Kasumi-1 (cell line): ENCODE results near the gene ABCC12.
"Not testable (repeated sequence)": the region's sequence is repeated elsewhere in the genome, so short reads cannot be mapped to it uniquely, and the experiment has no call there.

Source experiments
- DNase-seq, 2 experiments: peaks; one replicate each; lab custom pipeline; 2025; lab: John Stamatoyannopoulos, UW

ABCC12 gene

GRCh38 chr16:48155926-48156789 is at the start of gene ABCC12:
ABCC12 (minus strand) TSS chr16:48155993; CDS start chr16:48146424, 9,569 bp downstream.
- DNase-seq = no peak

- no peak for DNase-seq
Measured at GRCh38 chr16:48204825-48205151, 49.0 kb upstream of the ABCC12 start.

DNA sequence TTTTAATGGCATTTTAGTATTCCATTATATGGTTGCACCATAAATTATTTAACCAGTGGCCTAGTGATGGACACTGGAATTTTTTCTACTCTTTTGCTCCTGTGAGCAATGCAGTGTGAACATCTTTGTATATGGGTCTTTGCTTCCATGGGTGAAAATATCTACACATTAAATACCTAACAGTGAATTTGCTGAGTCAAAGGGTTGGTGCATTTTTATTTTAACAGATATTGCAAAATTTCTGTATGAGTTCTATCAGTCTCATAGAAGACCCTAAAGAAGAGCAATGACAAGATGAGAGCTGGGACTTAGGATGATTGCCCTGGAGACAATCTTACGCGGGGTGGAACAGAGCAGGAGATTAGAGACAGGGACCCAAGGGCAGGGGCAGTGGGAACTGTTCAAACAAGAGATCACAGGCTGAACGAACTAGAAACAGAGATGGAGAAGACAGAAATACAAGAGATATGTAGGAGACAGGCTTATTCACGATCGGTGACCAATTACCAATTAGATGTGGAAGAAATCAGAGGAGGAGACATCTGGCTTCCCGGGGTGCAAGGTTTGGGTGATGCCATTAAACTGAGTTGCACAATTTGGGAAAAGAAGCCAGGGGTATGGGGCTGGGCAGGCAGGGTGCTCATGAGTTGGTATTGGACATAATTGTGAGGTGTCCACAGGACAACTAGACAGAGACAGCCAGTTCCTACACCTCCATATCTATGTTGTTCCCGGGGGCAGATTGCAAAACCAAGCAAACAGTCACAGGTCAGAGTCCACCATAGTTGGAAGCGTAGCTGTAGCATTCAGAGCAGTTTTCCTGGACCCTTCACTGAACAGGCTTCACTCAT is 48.4 kb upstream of the ABCC12 start:
- DNase-seq = no peak

GRCh38 chr16:48201515-48202201 is 45.9 kb upstream of the ABCC12 start:
- peak; percentile 37 to 52 for DNase-seq

DNA sequence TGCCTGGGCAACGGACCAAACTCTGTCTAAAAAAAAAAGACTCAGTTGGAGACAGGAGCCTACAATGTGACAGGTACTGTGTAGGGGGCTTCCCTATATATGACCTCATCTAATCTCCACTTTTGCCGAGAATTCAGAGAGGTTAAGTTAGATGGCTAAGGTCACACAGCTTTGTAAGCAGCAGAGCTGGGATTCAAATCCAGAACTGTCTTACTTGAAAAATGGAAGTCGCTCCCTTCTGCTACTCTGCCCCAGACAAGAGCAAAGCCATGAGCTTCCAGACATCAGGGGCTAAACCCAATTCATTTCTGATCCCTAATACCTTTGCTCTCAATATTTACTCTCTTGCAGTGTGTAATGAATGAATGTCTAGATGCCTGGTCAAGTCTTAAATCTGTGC is 41.5 kb upstream of the ABCC12 start:
- peak; percentile 39 to 92 for DNase-seq

DNA sequence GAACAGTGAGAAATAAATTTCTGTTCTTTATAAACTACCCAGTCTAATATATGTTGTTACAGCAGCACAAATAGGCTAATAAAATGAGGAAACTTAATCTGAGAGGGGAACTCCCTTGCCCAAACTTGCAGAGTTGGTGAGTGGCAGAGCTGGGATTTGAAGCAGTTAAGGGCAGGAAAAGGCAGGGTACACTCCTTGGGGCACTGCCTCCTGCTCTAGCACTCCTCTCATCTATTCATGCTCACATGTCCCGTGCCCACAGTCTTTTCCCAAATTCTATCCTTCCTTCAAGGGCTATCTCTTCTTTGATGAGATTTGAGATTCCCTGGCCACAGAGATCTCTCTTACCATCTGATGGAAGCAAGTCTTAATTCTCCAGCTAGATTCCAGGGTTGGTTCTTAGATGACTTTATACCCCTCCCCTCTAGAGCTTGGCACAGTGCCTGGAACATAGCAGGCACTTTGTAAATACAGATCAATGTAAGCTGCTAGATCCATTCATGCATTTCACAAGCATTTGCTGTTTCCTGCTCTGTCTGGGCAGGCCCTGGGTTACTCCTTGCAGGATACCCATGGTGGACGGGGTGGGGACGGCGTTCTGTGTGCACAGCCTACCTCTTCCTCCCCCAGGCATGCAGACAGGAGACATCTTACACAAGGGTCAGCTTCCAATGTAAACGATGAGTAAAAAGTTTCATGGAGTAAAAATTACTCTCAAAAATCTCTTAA is 39.2 kb upstream of the ABCC12 start:
- no peak for DNase-seq

GRCh38 chr16:48193846-48194245 is 38.1 kb upstream of the ABCC12 start:
- no peak for DNase-seq

GRCh38 chr16:48188449-48189102 is 32.8 kb upstream of the ABCC12 start:
- peak; percentile 89 to 92 for DNase-seq

- DNase-seq = no peak
Measured at GRCh38 chr16:48187779-48188178, 32.0 kb upstream of the ABCC12 start.

DNA sequence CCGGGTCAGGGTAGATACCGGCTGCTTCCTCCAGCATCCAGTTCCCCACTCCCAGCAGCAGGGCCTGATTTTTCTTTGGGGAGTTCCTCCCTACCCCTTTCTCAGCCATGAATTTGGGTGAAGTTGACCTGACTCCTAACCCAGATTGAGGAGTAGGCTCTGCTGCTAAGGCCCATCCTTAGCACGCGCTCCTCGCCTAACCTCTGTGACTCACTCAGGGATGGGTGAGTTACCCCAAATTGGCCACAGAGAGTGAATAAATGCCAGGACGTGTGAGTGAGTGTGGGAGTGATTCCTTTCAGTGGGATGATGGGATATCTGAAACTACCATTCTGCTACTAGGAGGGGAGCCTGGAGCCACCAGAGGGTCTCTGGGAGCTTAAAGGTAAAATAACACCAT is 28.9 kb upstream of the ABCC12 start:
- DNase-seq = no peak

GRCh38 chr16:48182979-48183537 is 27.3 kb upstream of the ABCC12 start:
- no peak for DNase-seq

DNA sequence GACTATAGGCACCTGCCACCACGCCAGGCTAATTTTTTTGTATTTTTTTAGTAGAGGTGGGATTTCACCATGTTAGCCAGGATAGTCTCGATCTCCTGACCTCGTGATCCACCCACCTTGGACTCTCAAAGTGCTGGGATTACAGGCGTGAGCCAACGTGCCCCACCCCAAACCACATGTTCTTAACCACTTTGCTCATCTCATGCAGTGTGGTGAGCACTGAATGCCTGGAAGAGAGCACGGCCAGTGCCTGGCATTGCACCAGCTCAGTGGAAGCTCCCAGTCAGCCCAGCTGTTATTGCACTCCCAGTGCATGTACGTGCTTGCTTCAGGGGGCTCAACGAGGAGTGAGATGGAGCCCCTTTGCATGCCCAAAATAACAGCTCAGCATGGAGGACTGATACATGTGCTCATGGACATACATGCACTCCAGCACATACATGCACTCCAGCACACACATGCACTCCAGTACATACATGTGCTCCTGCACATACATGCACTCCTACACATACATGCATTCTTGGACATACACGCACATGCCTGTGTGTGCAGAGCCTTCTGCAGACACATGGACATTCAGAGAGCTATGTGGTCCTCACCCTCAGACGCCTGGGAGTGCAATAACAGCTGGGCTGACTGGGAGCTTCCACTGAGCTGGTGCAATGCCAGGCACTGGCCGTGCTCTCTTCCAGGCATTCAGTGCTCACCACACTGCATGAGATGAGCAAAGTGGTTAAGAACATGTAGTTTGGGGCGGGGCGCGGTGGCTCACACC is 26.1 kb upstream of the ABCC12 start:
- not testable (repeated sequence) for DNase-seq

DNA sequence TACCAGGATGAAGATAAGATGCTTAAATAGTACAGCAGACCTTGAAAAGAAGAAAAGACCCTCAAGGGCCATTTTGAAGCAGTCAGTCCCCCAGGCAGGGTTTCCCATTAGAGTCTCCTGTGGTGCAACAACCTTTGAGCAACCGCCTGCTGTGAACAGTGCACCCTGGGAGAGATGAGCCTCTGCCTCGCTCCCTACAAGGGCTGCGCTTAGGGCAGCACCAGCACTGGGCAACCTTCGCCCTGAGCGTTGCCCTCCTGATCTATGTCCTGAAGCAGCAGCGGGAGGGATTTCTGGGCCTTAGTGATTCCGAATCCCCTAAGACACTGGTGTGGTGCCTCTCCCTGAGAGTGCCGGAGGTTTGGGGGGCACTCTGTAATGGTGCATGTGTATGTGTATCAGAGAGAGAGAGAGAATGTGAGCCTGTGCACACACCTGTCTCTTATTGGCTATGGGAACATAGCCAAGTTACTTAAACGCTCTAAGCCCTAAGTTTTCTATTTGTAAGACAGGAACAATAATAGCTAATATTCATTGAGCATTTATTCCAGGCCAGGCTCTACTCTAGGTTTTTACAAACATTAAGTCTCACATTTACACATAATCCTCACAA is 25.2 kb upstream of the ABCC12 start:
- DNase-seq = no peak

DNA sequence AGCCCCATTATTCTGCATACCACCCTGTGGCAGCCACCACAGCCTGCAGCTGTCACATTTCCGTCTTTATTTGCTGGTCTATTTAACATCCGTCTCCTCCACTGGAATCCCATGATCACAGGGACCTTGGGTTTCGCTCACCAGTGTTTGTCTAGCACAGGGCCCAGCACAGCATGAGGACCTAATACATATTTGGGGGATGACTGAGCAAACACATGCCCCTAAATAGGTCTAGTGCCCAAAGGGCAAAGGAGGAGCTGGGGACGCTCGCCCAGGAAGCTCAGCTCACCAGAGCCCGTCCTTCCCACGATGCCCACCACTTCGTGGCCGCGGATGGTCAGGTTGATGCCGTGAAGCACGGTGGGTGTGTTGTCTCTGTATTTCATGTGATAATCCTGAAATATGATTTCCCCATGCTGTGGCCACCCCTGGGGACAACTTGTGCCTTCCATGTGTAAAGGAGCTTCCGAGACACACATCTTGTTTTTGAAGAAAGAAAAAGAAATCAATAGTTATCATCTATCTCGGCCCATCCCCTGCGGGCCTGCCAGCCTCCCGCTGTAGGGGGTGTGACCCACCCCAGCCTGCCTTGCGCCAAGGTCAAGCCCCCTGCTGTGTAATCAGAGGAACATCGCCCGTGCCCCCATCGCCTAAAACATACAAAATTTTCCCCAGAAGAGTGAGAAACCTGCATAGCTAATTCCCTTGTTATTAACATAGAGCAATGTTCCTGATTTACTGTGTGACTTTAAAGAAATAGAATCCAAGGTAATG is 21.0 kb upstream of the ABCC12 start:
- DNase-seq = no peak

DNA sequence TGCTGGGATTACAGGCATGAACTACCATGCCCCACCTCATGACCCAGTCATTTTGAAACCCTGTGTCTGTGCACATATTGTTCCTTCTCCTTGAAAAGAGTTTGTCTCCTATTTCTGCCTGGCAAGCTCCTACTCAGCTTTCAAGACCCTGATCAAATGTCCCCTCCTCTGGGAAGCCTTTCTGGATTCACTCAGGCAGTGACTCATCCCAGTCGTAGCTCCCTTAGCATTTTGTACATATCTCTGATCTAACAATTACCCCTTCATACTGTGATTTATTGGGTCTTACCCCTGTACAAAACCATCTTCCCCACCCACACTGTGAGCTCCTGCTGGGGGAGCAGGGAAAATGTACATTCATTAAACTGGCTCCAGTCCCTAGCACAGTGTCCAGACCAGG is 18.1 kb upstream of the ABCC12 start:
- no peak for DNase-seq

DNA sequence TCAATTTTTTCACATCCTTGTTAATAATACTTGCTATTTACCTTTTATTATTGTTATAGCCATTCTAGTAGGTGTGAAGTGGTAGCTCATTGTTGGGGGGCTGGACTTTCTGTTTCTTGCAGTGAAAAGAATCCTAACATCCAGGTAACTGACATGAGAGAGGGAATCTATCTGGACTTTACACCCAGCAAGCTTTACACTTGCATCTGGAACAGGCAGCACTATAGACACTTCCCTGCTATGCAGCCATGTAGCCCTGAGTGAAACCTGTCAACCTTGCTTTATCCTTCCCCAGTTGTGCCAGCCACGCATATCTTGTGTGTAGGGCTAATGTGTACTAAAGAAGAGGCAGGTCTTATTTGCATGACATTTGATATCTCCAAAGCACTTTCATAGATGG is 16.9 kb upstream of the ABCC12 start:
- DNase-seq = no peak

GRCh38 chr16:48169896-48170295 is 14.1 kb upstream of the ABCC12 start:
- DNase-seq = no peak

DNA sequence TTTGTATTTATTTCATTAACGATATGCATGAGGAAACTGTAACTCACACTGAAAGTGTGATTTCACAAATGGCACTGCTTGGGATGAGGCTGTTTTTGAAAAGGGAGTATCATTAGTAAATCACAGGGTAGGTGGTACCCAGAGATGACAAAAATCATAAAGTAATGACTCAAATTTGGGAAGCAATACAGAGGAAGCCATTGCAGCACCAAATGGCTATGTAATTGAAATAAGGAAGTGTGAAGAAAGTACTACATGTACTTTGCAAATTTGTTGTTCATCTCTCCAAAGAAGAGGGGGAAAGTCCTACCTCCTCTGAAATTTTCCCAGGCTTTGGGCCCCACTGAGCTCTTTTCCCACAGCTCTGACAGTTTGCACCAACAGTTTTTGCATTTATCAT is 12.3 kb upstream of the ABCC12 start:
- DNase-seq = peak in 1 of 2 experiments; percentile 3

DNA sequence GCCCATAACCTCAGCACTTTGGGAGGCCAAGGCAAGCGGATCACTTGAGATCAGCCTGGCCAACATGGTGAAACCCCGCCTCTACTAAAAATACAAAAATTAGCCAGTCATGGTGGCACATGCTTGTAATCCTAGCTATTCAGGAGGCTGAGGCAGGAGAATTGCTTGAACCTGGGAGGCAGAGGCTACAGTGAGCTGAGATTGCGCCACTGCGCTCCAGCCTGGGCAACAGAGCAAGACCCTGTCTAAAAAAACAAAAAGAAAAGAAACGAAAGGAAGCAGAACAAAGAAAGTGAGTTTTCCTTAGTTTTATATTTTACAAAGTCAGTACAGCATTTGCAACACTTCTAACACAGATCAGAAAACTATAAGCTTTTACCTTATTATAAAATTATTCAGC is 10.8 kb upstream of the ABCC12 start:
- DNase-seq = not testable (repeated sequence)
